ENCODE measurements around the gene DPP4. TPM values are rescaled to one million over a fixed set of nuclear protein-coding genes. Genes with fewer than 3 reads are reported as not detected.
A peak's percentile ranks its signal among the peaks of the same experiment; 100 is the strongest.

DPP4 gene
- total and polyA plus RNA-seq, 2 experiments from 2014 or later: 31.6 to 39.9 TPM

DNA sequence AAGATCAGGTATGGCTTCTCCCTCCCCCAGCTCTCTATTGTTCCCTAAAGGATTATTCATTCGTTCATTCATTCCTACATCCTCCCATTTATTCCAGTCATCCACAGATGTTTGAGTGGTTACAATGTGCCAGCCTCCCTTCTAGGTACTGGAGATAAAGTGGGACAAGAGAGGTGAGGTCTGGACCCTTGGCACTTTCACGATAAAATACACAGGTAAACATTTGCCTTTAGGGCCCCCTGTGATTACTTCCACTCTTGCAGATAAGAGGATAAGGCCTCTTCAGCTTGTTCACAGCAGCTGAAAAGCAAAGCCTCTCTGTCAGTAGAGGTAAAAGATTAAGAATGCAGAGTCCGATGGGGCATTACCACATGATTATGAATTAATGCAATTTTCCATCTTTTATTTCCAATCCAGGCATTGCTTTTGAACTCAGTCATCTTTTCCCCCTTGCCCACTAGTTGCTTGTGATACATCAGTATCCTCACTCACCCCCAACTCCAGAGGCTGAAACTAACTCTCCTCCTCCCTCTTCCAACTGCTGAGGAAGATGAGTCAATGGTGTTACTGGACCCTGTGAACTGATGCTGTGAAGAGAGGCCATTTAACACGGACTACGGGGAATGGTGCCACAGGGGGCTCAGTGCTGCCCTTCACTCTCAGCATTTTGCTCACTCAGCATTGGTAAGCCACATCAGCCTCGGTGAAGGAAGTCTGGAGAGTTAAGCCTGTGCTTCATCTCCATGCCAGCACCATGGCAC is 1.1 kb upstream of the DPP4 start:
- Histone ChIP-seq H3K4me1 (ENCODE audit: insufficient read depth) (peaks cover 53% of the 10 kb centered on the region), H2AFZ (no peak overlapping the region), H3K4me3 (peak overlapping the region; percentile 80), H3K9me3 (ENCODE audit: low read depth) (no peaks in the 10 kb centered on the region), H3K9ac (no peak overlapping the region), H3K79me2 (ENCODE audit: insufficient read depth) (no peaks in the 10 kb centered on the region), H4K20me1 (ENCODE audit: insufficient read depth) (no peaks in the 10 kb centered on the region), H3K27ac (peak overlapping the region; percentile 65), H3K4me2 (ENCODE audit: unreplicated experiment) (peak overlapping the region; percentile 89), H3K36me3 (ENCODE audit: low read depth) (no peaks in the 10 kb centered on the region), H3K27me3 (replicated peaks; ENCODE audit: insufficient read depth) (no peaks in the 10 kb centered on the region), H3F3A (ENCODE audit: insufficient read depth) (peaks cover 47% of the 10 kb centered on the region), H3K9me2 (ENCODE audit: insufficient read depth) (no peaks in the 10 kb centered on the region)
- in situ Hi-C loops (cut with MboI): no loop called here
- peak; percentile 85 for DNase-seq
- no peak for TF ChIP-seq EZH2 (IDR thresholded peaks at IDR 0.05; ENCODE audit: insufficient read depth, poor library complexity, severe bottlenecking)
- TF ChIP-seq EZH2phosphoT487 (IDR thresholded peaks at IDR 0.05; ENCODE audit: insufficient read depth, low read depth): no peak
- 29 to 34% methylated on average over 6 of the region's 6 CpGs for WGBS, 2 experiments (ENCODE audit: low coverage in 1 of 2, low lambda C conversion rate in 2 of 2, missing lambda C conversion rate in 2 of 2)

DNA sequence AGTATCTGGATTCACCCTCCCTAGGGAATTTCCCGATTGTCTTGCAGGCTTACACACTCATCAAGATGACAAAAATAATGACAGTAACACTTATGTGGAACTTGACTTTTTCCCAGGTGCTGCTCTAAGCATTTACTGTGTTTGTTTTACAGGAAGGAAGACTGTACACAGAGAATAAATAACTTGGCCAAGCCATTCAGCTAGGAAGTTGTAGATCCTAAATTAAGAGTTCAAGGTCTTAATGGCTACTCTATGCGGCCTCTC is 549 bp upstream of the DPP4 start:
- in situ Hi-C loops (cut with MboI): no loop called here
- Histone ChIP-seq H3K4me3 (peak overlapping the region; percentile 80), H3K4me1 (ENCODE audit: insufficient read depth) (peaks cover 58% of the 10 kb centered on the region), H3K9ac (peak overlapping the region; percentile 67; the same call in 1 of the 2 replicates), H3K9me3 (ENCODE audit: low read depth) (no peaks in the 10 kb centered on the region), H3F3A (ENCODE audit: insufficient read depth) (peaks cover 47% of the 10 kb centered on the region), H3K27ac (no peak overlapping the region), H4K20me1 (ENCODE audit: insufficient read depth) (no peaks in the 10 kb centered on the region), H3K79me2 (ENCODE audit: insufficient read depth) (no peaks in the 10 kb centered on the region), H3K9me2 (ENCODE audit: insufficient read depth) (no peaks in the 10 kb centered on the region), H3K4me2 (ENCODE audit: unreplicated experiment) (peak overlapping the region; percentile 89), H3K36me3 (ENCODE audit: low read depth) (no peaks in the 10 kb centered on the region), H2AFZ (peak overlapping the region; percentile 81), H3K27me3 (replicated peaks; ENCODE audit: insufficient read depth) (no peaks in the 10 kb centered on the region)
- TF ChIP-seq EZH2phosphoT487 (IDR thresholded peaks at IDR 0.05; ENCODE audit: insufficient read depth, low read depth): no peak
- no peak for TF ChIP-seq EZH2 (IDR thresholded peaks at IDR 0.05; ENCODE audit: insufficient read depth, poor library complexity, severe bottlenecking)
- 40 to 50% methylated on average over 2 of the region's 2 CpGs for WGBS, 2 experiments (ENCODE audit: low coverage in 1 of 2, low lambda C conversion rate in 2 of 2, missing lambda C conversion rate in 2 of 2)
- DNase-seq: peak; percentile 48

DNA sequence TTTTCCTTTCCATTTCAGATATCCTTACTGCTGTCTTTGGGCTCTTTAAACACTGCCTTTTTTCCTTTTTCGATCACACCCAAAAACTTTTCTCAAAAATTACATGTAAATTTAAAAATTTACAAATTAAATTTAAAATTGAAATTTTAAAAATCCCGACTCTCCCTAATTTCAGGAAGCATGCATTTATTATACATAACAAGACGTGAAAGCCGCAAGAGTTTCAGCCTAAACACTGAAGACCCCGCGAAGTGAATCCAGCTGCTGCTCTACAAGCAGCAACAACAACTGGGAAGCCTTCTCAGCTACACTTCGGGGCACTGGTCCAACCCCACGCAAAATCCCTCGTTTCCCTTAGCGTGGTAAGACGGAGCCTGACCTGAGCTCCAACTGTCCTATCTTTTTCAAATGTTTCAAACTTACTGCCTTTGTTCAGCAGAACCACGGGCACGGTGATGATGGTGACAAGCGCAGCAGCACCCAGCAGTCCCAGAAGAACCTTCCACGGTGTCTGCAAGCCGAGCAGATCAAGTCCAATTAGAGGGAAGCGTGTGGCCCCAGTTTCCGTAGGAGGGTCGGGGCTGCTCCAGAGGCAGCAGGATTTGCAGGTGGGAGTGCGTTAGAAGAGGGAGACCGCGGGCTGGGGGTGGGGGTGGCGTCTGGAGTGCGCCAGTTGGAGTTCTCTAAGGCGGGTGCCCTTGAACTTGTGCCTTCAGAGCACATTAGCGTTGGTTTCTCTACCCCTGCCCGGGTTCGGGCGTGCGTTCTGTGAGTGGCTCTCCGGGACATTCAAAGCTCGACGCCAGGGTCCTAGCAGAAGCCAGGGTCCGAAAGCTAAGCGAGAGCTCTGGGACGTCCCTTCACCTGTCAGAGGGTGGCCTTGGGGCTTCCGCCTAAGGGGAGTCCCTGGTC is 783 bp downstream of the DPP4 start:
- Histone ChIP-seq H3K9me2 (ENCODE audit: insufficient read depth) (no peaks in the 10 kb centered on the region), H3K9ac (peak overlapping the region; percentile 67), H3K4me2 (ENCODE audit: unreplicated experiment) (peak overlapping the region; percentile 89), H2AFZ (peak overlapping the region; percentile 81), H3K9me3 (ENCODE audit: low read depth) (no peaks in the 10 kb centered on the region), H4K20me1 (ENCODE audit: insufficient read depth) (no peaks in the 10 kb centered on the region), H3K36me3 (ENCODE audit: low read depth) (no peaks in the 10 kb centered on the region), H3K79me2 (ENCODE audit: insufficient read depth) (no peaks in the 10 kb centered on the region; the same call in 1 of the 2 replicates), H3K27ac (peak overlapping the region; percentile 53), H3K27me3 (replicated peaks; ENCODE audit: insufficient read depth) (no peaks in the 10 kb centered on the region), H3F3A (ENCODE audit: insufficient read depth) (peaks cover 47% of the 10 kb centered on the region), H3K4me1 (ENCODE audit: insufficient read depth) (peaks cover 63% of the 10 kb centered on the region), H3K4me3 (peak overlapping the region; percentile 80)
- peak; percentile 50 for DNase-seq
- WGBS, 2 experiments (ENCODE audit: low coverage in 1 of 2, low lambda C conversion rate in 2 of 2, missing lambda C conversion rate in 2 of 2): 3 to 5% methylated on average over 37 of the region's 37 CpGs
- in situ Hi-C loops (cut with MboI): no loop called here
- TF ChIP-seq EZH2phosphoT487 (IDR thresholded peaks at IDR 0.05; ENCODE audit: insufficient read depth, low read depth) (no peak), EZH2 (IDR thresholded peaks at IDR 0.05; ENCODE audit: insufficient read depth, poor library complexity, severe bottlenecking) (no peak)

DNA sequence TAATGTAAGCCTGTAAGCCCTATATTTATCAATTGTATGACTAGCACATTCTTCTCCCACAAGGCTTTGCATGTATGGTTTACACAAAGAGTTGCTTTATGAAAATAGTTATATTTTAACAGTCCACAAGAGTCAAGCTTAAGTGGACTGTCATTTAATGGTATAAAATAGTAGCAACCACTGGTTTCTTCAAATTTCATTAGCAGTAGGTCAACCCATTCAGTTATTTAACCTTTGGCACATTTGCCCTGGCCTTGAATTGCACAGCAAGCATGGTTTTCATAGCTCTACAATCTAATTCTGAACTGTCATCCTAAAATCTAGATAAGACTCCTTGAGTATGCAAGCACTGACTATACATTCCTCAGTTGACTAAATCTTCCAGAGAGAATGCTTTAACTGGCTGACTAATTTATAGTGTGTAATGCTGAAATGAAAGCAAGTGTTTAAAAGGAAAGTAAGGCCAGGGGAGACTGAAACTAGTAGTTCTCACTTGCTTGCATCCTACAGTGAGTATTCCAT is 1.8 kb downstream of the DPP4 start:
- peak overlapping the region; percentile 53 for H3K27ac ChIP-seq

More for the DNA sequence above, 1.8 kb downstream of the DPP4 start:
- H3K4me1 ChIP-seq (ENCODE audit: insufficient read depth): peaks cover 63% of the 10 kb centered on the region
- H3F3A ChIP-seq (ENCODE audit: insufficient read depth): peaks cover 47% of the 10 kb centered on the region
- peak overlapping the region; percentile 67 for H3K9ac ChIP-seq
- in situ Hi-C loops (cut with MboI): no loop called here
- H3K36me3 ChIP-seq (ENCODE audit: low read depth): no peaks in the 10 kb centered on the region
- H4K20me1 ChIP-seq (ENCODE audit: insufficient read depth): no peaks in the 10 kb centered on the region
- H3K9me2 ChIP-seq (ENCODE audit: insufficient read depth): no peaks in the 10 kb centered on the region
- H3K27me3 ChIP-seq (replicated peaks; ENCODE audit: insufficient read depth): no peaks in the 10 kb centered on the region
- no peaks in the 10 kb centered on the region for H3K9me3 ChIP-seq (ENCODE audit: low read depth)
- H2AFZ ChIP-seq: no peak overlapping the region; the same call in 1 of the 2 replicates
- peak overlapping the region; percentile 89 for H3K4me2 ChIP-seq (ENCODE audit: unreplicated experiment)
- DNase-seq: peak; percentile 84
- TF ChIP-seq EZH2phosphoT487 (IDR thresholded peaks at IDR 0.05; ENCODE audit: insufficient read depth, low read depth): no peak
- no peak for TF ChIP-seq EZH2 (IDR thresholded peaks at IDR 0.05; ENCODE audit: insufficient read depth, poor library complexity, severe bottlenecking)
- no peaks in the 10 kb centered on the region; the same call in 1 of the 2 replicates for H3K79me2 ChIP-seq (ENCODE audit: insufficient read depth)
- peak overlapping the region; percentile 80 for H3K4me3 ChIP-seq
